Right renal pelvis (tissue), 4 donors: ENCODE measurements around the gene NCKAP5. TPM values are rescaled to one million over a fixed set of nuclear protein-coding genes. Genes with fewer than 3 reads are reported as not detected.

ENCODE experiments used
- DNase-seq, 4 donors: peaks; one replicate each; pipeline ENCODE4 v3.0.0-alpha.2; 2013; ENCODE audit warnings: low read depth in 4 of 4, low spot score in 3 of 4, missing footprints in 1 of 4
- polyA plus RNA-seq, 4 donors: library from polyadenylated mRNA; unstranded; fragments of 120-200 nt; gene quantifications; one replicate each; pipeline ENCODE4 v1.2.1, GENCODE V29; 2013; ENCODE audit not compliant: insufficient read length in 4 of 4

NCKAP5 gene
- polyA plus RNA-seq, 4 donors, result 7.2 to 10.1 (median 7.8) TPM

- no peak for DNase-seq
Observed at GRCh38 chr2:133360190-133360589, 208.1 kb downstream of the NCKAP5 start.

GRCh38 chr2:133352719-133353118 lies 215.5 kb downstream of the NCKAP5 start:
- no peak for DNase-seq

GRCh38 chr2:133346654-133347053 lies 221.6 kb downstream of the NCKAP5 start:
- no peak for DNase-seq

DNA sequence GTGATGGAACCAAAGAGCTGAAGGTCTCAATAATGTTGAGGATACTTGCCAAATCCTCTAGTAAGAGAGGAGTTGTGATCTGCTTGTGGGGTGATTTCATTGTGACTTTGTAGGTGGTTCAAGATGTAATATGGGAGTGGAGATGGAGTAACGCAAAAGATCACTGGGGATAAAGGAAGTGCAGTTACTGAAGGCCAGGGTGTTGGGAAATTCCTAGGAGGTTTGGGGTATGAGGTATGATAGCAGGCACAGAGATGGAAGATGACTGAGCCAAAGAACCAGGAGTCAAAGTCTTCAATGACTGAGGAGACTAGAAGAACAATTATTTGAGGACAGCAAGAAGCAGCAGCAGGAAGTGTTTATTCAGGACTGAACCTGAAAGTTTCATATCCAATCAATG lies 222.6 kb downstream of the NCKAP5 start:
- no peak for DNase-seq

GRCh38 chr2:133344849-133345248 lies 223.4 kb downstream of the NCKAP5 start:
- DNase-seq, result no peak

GRCh38 chr2:133343018-133343352 lies 225.3 kb downstream of the NCKAP5 start:
- no peak for DNase-seq

DNA sequence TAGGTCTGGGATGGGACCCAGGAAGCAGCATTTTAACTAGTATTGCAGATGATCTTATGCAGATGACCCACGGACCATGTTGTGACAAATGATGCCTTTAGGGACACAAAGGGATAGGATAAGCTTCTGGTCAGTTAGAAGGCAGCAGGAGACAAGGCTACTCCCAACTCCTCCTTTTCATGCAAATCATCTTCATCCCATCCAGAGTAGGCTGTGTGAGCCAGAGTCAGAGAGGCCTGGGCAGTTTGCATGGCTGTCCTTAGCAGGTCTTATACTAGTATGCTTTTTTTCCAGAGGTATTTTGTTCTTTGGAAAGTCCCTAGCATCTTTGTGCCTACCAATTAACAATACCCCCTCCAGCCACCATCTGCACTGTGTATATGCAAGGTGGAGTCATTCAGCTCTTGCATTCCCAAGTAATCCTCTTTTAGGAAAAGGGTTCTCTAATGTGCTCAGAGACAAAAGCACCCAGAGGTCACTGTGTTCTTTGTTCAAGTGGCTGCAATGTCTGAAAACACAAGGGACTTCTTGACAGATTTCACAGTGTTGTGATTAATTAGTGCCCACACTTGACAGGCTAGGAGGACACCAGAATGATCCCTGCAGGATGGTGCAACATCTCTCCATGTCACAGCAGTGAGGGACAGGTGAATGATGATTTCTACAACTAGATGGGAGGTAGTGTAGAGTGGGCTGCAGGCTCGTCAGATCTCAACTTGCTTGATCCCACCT lies 225.8 kb downstream of the NCKAP5 start:
- DNase-seq, result no peak

DNA sequence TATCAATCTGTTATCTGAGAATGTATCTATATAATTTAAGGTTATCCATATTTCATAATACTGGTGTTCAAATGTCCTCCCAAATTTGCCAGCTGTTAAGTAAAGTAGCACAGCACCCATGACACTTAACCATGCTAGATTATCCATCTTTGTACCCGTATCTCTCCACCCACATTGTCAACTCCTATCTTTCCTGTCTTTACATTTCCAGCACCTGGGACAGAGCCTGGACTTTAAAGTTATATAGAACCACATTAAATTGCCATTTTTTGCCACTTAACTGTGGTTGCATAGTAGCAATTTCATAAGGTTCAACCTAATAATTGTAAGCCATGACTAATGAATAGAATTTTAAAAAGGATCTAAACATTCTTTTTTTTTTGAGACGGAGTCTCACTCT lies 226.7 kb downstream of the NCKAP5 start:
- DNase-seq, result no peak

- no peak for DNase-seq
Observed at GRCh38 chr2:133338224-133338623, 230.0 kb downstream of the NCKAP5 start.

DNA sequence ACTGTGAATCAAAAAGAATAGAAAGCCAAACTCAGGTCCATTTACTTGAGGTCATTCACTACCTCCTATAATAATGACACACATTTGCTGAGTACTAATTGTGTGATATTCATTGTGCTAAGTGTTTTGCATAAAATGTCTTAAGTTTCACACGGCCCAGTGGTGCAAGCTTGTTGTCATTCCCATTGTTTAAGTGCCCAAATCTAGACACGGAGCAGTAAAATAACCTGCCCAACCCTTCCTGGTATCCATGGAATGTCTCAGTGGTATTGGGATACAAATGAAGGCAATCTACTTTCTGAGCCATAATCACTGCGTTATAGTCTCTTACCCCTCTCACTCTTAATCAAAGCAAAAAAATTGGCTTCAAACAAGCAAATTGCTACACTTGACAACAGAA lies 233.3 kb downstream of the NCKAP5 start:
- no peak for DNase-seq

DNA sequence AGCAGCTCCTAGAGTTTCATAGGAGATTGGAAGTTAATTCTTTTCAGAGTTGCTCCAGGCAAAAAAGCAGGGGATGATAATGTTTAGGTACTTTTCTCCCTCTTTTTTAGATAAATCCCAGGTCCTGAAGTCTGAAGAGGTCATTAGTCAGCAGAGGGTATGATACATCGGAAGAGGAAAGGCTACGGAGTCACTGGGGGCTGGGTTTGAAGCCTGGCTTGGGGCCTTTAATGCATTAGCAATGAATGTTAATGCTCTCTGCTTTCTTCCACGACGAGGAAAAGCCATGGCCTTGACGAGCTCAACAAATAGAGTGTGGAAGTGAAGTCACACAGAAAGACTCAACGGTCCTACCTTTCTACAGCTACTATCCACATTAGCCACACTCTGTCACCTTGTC lies 235.1 kb downstream of the NCKAP5 start:
- DNase-seq, result no peak

- no peak for DNase-seq
Observed at GRCh38 chr2:133331436-133331835, 236.8 kb downstream of the NCKAP5 start.

GRCh38 chr2:133326652-133327397 lies 241.4 kb downstream of the NCKAP5 start:
- DNase-seq, result no peak

GRCh38 chr2:133324150-133324561 lies 244.1 kb downstream of the NCKAP5 start:
- no peak for DNase-seq

DNA sequence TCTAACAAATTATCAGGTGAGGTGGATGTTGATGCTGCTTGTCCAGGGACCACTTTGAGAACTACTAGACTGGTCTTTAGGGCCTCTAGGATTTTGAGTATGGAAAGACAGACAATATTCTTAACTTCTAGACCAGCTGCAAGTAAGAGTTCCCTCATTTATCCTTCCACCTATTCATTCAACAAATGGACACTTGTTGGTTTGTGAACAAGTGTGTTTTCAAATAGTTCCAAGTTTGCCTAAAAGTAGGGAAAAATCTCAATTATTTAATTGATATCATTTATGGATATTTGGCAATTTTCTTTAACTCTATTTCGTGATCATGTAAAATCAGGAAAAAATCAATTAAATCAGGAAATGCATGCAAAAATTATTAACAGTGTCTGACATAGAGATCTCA lies 245.4 kb downstream of the NCKAP5 start:
- DNase-seq, result no peak

GRCh38 chr2:133317178-133317577 lies 251.1 kb downstream of the NCKAP5 start:
- DNase-seq, result no peak

- DNase-seq, result no peak
Observed at GRCh38 chr2:133316557-133316956, 251.7 kb downstream of the NCKAP5 start.

- no peak for DNase-seq
Observed at GRCh38 chr2:133315280-133315679, 253.0 kb downstream of the NCKAP5 start.

GRCh38 chr2:133314795-133315194 lies 253.5 kb downstream of the NCKAP5 start:
- DNase-seq, result no peak

- no peak for DNase-seq
Observed at GRCh38 chr2:133312038-133312729, 256.1 kb downstream of the NCKAP5 start.

GRCh38 chr2:133306236-133306635 lies 262.0 kb downstream of the NCKAP5 start:
- DNase-seq, result no peak

DNA sequence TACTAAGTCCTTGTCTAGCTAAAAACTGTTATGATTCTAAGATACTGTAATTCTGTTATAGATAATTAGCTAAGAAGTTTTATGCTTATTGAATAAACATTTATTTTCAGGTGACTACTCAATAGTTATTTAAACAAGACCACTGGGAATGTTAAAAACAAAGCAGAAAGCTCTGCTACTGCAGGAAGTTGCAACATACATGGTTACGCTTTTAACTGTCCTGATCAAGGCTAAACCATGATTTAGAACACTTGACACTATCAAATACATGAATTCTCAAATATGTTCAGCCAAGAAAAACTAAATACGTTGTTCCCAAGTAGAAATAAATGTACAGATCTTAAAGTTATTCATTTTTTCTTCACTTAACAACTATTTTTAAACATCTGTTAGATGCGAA lies 263.9 kb downstream of the NCKAP5 start:
- no peak for DNase-seq
